DMS53 treated with DMSO at 0.1 percent for 48 hours (cell line): Measurements from ENCODE around the gene FOXN3.
"Not testable (repeated sequence)": the region's sequence is repeated elsewhere in the genome, so short reads cannot be mapped to it uniquely, and the experiment has no call there.

Experiments
- DNase-seq: peaks from one replicate; lab custom pipeline; 2025; ENCODE audit not compliant: unreplicated experiment; lab: John Stamatoyannopoulos, UW

FOXN3 gene

GRCh38 chr14:89307409-89307808 is 109.6 kb downstream of the FOXN3 start:
- no peak for DNase-seq

GRCh38 chr14:89304972-89305703 is 111.9 kb downstream of the FOXN3 start:
- peak; percentile 38 for DNase-seq

GRCh38 chr14:89304561-89304960 is 112.5 kb downstream of the FOXN3 start:
- DNase-seq, result no peak

- DNase-seq, result peak; percentile 86
Measured at GRCh38 chr14:89303456-89304435, 113.3 kb downstream of the FOXN3 start.

GRCh38 chr14:89302396-89302950 is 114.6 kb downstream of the FOXN3 start:
- no peak for DNase-seq

- no peak for DNase-seq
Measured at GRCh38 chr14:89299587-89299986, 117.4 kb downstream of the FOXN3 start.

- no peak for DNase-seq
Measured at GRCh38 chr14:89298056-89298834, 118.8 kb downstream of the FOXN3 start.

GRCh38 chr14:89296281-89296745 is 120.7 kb downstream of the FOXN3 start:
- DNase-seq, result no peak

- no peak for DNase-seq
Measured at GRCh38 chr14:89294872-89295271, 122.2 kb downstream of the FOXN3 start.

- not testable (repeated sequence) for DNase-seq
Measured at GRCh38 chr14:89294469-89294868, 122.6 kb downstream of the FOXN3 start.

GRCh38 chr14:89294060-89294459 is 123.0 kb downstream of the FOXN3 start:
- DNase-seq, result no peak

GRCh38 chr14:89293314-89293916 is 123.6 kb downstream of the FOXN3 start:
- no peak for DNase-seq

- no peak for DNase-seq
Measured at GRCh38 chr14:89292579-89293313, 124.3 kb downstream of the FOXN3 start.

- DNase-seq, result no peak
Measured at GRCh38 chr14:89291351-89291940, 125.6 kb downstream of the FOXN3 start.

- DNase-seq, result no peak
Measured at GRCh38 chr14:89290813-89291212, 126.2 kb downstream of the FOXN3 start.

GRCh38 chr14:89289477-89289876 is 127.6 kb downstream of the FOXN3 start:
- DNase-seq, result no peak

- DNase-seq, result no peak
Measured at GRCh38 chr14:89288114-89288513, 128.9 kb downstream of the FOXN3 start.

GRCh38 chr14:89284333-89285058 is 132.5 kb downstream of the FOXN3 start:
- DNase-seq, result no peak
